LNCaP clone FGC (cell line): ENCODE results near the gene MYLK2.

Source experiments
- DNase-seq: peaks from one replicate; pipeline ENCODE4 v3.0.0-alpha.2; 2011; ENCODE audit warnings: low read depth
- H3K4me3 ChIP-seq: 2 replicates; pipeline ENCODE4 v1.5.1; 2011; ENCODE audit warnings: mild to moderate bottlenecking, low read depth, low read length, control low read depth
- CTCF ChIP-seq: IDR thresholded peaks from 2 replicates; pipeline ENCODE4 v1.5.1; 2012; ENCODE audit warnings: mild to moderate bottlenecking; ENCODE audit not compliant: control insufficient read depth, insufficient read depth; ENCODE audit errors: extremely low read depth

The MYLK2 gene

GRCh38 chr20:31853481-31853880, 34.3 kb downstream of the MYLK2 start:
- H3K4me3 ChIP-seq, result no peak overlapping the region
- TF ChIP-seq CTCF, result no peak
- DNase-seq, result no peak

GRCh38 chr20:31856516-31856915, 37.4 kb downstream of the MYLK2 start:
- H3K4me3 ChIP-seq, result no peak overlapping the region
- TF ChIP-seq CTCF, result no peak
- no peak for DNase-seq

GRCh38 chr20:31857861-31858759, 39.0 kb downstream of the MYLK2 start:
- no peak for DNase-seq
- no peak for TF ChIP-seq CTCF

GRCh38 chr20:31858760-31859083, 39.6 kb downstream of the MYLK2 start:
- TF ChIP-seq CTCF, result no peak

More at GRCh38 chr20:31857861-31858759, 39.0 kb downstream of the MYLK2 start:
- no peak overlapping the region for H3K4me3 ChIP-seq

GRCh38 chr20:31859266-31859997, 40.3 kb downstream of the MYLK2 start:
- DNase-seq, result no peak
- TF ChIP-seq CTCF, result no peak
- H3K4me3 ChIP-seq, result no peak overlapping the region

More at GRCh38 chr20:31858760-31859083, 39.6 kb downstream of the MYLK2 start:
- no peak overlapping the region for H3K4me3 ChIP-seq
- DNase-seq, result no peak

GRCh38 chr20:31859998-31860380, 40.8 kb downstream of the MYLK2 start:
- no peak for TF ChIP-seq CTCF
- no peak for DNase-seq
- no peak overlapping the region for H3K4me3 ChIP-seq
